Thyroid gland (tissue), 4 donors: ENCODE data around the gene POLR3A. TPM values are rescaled to one million over a fixed set of nuclear protein-coding genes. Genes with fewer than 3 reads are reported as not detected.

ENCODE experiments used
- DNase-seq, 2 donors: peaks; one replicate each; pipeline ENCODE4 v3.0.0-alpha.2; 2019
- H3K27ac ChIP-seq, 3 donors: fragments of 200-600 bp; sonication (generic); 1 replicate in 2 of 3; 2 replicates in 1 of 3; pipeline ENCODE4 v1.5.1; 2016 to 2019; ENCODE audit warnings: mild to moderate bottlenecking in 1 of 3, moderate library complexity in 1 of 3
- H3K27me3 ChIP-seq: fragments of 200-600 bp; sonication (generic); one replicate; pipeline ENCODE4 v1.5.1; 2019
- H3K36me3 ChIP-seq, 2 donors: fragments of 200-600 bp; sonication (generic); one replicate each; pipeline ENCODE4 v1.5.1; 2016 to 2019
- H3K4me1 ChIP-seq, 2 donors: fragments of 200-600 bp; sonication (generic); one replicate each; pipeline ENCODE4 v1.5.1; 2017 to 2019
- H3K4me3 ChIP-seq, 3 donors: fragments of 200-600 bp; sonication (generic); replicated peaks in 1 of 3; 1 replicate in 2 of 3; 2 replicates in 1 of 3; pipeline ENCODE4 v1.5.1; 2016; ENCODE audit warnings: mild to moderate bottlenecking in 1 of 3
- H3K9me3 ChIP-seq: fragments of 200-600 bp; sonication (generic); one replicate; pipeline ENCODE4 v1.5.1; 2017
- POLR2A ChIP-seq, 2 donors: fragments of 450-650 bp; IDR thresholded peaks; one replicate each; pipeline ENCODE4 v1.6.1; 2017; ENCODE audit warnings: antibody characterized with exemption in 2 of 2, mild to moderate bottlenecking in 2 of 2, moderate library complexity in 1 of 2
- WGBS, 2 donors: methylation state at CpG; one replicate each; pipeline ENCODE4 v1.1.5; 2017; 5-methylcytosine and 5-hydroxymethylcytosine counted together
- intact Hi-C: fragments of 100-400 bp; cut with DNase I; formaldehyde crosslinking; loops from one replicate; pipeline ENCODE4 v1.15.1; 2023
- small RNA-seq: library from RNA; depleted of rRNA; stranded (forward); fragments of <200 nt; gene quantifications from one replicate; pipeline ENCODE3, GENCODE V24; 2016
- total RNA-seq, 4 donors: library from RNA; depleted of rRNA; stranded (reverse); fragments of >200 nt; gene quantifications; one replicate each; pipeline ENCODE4 v1.2.3, GENCODE V29; 2016
- TF ChIP-seq, protein P1 (sequence below), 6 experiments: fragments of 200-600 bp in 3 of 6; fragments of 450-650 bp in 3 of 6; sonication (generic) in 3 of 6; IDR thresholded peaks; one replicate each; pipeline ENCODE4 v1.5.1; 2016 to 2019; ENCODE audit warnings: antibody characterized with exemption in 6 of 6, mild to moderate bottlenecking in 2 of 6, inconsistent platforms in 1 of 6, moderate library complexity in 1 of 6

POLR3A gene
- total RNA-seq, 4 donors from 2014 or later: 14.5 to 21.5 (median 16.6) TPM

DNA sequence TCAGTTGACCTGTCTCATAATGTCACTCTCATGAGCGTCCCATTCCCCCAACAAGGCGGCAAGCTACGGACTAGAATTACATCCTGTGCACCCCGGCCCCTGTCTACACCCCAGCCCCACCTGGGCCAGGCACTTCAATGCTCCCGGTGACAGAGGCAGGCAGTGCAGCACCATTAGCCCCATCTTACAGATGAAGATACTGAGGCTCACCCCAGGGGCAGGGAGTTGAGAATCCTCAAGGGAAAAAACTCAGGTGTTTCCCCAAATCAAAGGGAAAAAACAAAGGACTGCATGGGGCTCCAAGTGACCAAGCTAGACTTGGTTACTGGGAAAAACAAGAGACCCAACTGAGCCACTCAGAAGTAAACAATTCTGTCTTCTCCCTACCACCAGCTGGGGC lies 107.3 kb downstream of the POLR3A start:
- H3K27me3 ChIP-seq: no peaks in the 10 kb centered on the region
- no peak overlapping the region for H3K27ac ChIP-seq
- no peak overlapping the region for H3K4me3 ChIP-seq
- peaks cover 26 to 48% of the 10 kb centered on the region in 2 donors for H3K4me1 ChIP-seq
- DNase-seq: no peak
- 93 to 97% methylated on average over 5 of the region's 5 CpGs for WGBS, 2 donors
- no peaks in the 10 kb centered on the region for H3K36me3 ChIP-seq
- TF ChIP-seq POLR2A (IDR thresholded peaks at IDR 0.05): no peak
- TF ChIP-seq, protein P1, sequence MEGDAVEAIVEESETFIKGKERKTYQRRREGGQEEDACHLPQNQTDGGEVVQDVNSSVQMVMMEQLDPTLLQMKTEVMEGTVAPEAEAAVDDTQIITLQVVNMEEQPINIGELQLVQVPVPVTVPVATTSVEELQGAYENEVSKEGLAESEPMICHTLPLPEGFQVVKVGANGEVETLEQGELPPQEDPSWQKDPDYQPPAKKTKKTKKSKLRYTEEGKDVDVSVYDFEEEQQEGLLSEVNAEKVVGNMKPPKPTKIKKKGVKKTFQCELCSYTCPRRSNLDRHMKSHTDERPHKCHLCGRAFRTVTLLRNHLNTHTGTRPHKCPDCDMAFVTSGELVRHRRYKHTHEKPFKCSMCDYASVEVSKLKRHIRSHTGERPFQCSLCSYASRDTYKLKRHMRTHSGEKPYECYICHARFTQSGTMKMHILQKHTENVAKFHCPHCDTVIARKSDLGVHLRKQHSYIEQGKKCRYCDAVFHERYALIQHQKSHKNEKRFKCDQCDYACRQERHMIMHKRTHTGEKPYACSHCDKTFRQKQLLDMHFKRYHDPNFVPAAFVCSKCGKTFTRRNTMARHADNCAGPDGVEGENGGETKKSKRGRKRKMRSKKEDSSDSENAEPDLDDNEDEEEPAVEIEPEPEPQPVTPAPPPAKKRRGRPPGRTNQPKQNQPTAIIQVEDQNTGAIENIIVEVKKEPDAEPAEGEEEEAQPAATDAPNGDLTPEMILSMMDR (IDR thresholded peaks at IDR 0.05): no peak
- intact Hi-C loops: no loop called here
- H3K9me3 ChIP-seq: no peaks in the 10 kb centered on the region

DNA sequence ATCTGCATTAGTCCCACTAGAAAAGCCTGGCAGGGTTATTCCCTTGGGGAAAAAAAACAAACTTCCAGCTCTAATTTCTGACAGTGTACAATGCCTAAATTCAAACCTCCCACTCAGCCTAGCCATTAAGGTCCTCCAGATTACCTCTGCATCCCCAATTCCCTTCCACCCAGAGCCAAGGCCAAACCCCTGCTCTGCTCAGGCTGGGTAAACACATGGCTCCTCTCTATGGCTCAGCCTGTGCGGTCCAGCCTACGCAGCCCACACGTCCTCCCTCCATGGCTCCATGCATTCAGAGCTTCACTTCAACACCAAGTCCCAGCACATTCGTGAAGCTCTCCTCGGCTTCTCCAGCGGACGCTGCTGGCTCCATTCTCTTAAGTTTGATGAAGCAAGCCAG lies 107.9 kb downstream of the POLR3A start:
- peaks cover 26 to 47% of the 10 kb centered on the region in 2 donors for H3K4me1 ChIP-seq
- H3K9me3 ChIP-seq: no peaks in the 10 kb centered on the region
- no peak overlapping the region for H3K27ac ChIP-seq
- no peak for DNase-seq
- intact Hi-C loops: no loop called here
- H3K27me3 ChIP-seq: no peaks in the 10 kb centered on the region
- H3K36me3 ChIP-seq: no peaks in the 10 kb centered on the region
- WGBS, 2 donors: 78 to 86% methylated on average over 6 to 7 of the region's 7 CpGs
- TF ChIP-seq, protein P1 (IDR thresholded peaks at IDR 0.05): no peak
- no peak for TF ChIP-seq POLR2A (IDR thresholded peaks at IDR 0.05)
- no peak overlapping the region for H3K4me3 ChIP-seq

DNA sequence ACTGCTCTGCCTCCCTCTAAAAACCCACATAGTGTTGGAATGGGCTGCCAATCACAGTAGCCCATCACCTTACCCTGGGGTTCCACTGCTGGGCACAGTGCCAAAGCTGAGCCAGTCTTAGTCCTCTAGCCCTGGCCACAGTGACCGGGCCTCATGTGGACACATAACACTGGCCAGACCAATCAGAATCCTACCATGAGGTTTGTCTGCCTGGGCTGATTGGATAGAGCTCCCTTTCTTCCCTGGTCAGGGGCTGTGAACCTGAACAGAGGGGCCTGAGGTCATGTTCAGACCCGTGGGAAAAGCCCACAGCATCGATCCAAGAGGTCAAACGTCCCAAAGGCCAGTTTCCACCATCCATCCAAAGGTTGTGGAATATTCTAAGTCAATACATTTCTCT lies 108.8 kb downstream of the POLR3A start:
- WGBS, 2 donors: 68 to 85% methylated on average over 4 of the region's 4 CpGs
- Histone ChIP-seq H3K36me3 (no peaks in the 10 kb centered on the region), H3K9me3 (no peaks in the 10 kb centered on the region), H3K4me3 (no peak overlapping the region), H3K27me3 (no peaks in the 10 kb centered on the region), H3K4me1 (peaks cover 27 to 46% of the 10 kb centered on the region in 2 donors), H3K27ac (no peak overlapping the region)
- TF ChIP-seq, protein P1 (IDR thresholded peaks at IDR 0.05): no peak
- no peak for TF ChIP-seq POLR2A (IDR thresholded peaks at IDR 0.05)
- DNase-seq: no peak
- intact Hi-C loops: no loop called here

GRCh38 chr10:77919713-77920108 lies 109.6 kb downstream of the POLR3A start:
- intact Hi-C loops: no loop called here

More at GRCh38 chr10:77919713-77920108, 109.6 kb downstream of the POLR3A start:
- no peak for TF ChIP-seq POLR2A (IDR thresholded peaks at IDR 0.05)
- TF ChIP-seq, protein P1 (IDR thresholded peaks at IDR 0.05): no peak
- Histone ChIP-seq H3K4me3 (no peak overlapping the region), H3K27ac (peak overlapping the region in 1 of 3 donors; percentile 29), H3K36me3 (no peaks in the 10 kb centered on the region), H3K4me1 (peaks cover 22 to 38% of the 10 kb centered on the region in 2 donors), H3K27me3 (no peaks in the 10 kb centered on the region), H3K9me3 (no peaks in the 10 kb centered on the region)
- DNase-seq: no peak
- 89% methylated on average over 4 of the region's 4 CpGs for WGBS, 2 donors

Small RNAs within 50 kb of the gene (small RNA-seq; reads per million reads assigned to genes)
- gene RF00017: not detected

Other genes with a start within 250 kb of the POLR3A start
- gene DLG5, start 102.8 kb downstream of the POLR3A start, total RNA-seq: 10 to 100 TPM; 45.4 to 92.4 (median 61.2) TPM
- 1,000 to 10,000 TPM; 1,742 to 3,992 (median 2,045) TPM for gene RPS24, start 4.3 kb upstream of the POLR3A start, total RNA-seq